NK-92 treated with Interleukin-12 subunit alpha and Interleukin-12 subunit beta, amount 100 ng/mL, for 24 hours (cell line): Measurements from ENCODE around the gene CDK18.
A peak's percentile ranks its signal among the peaks of the same experiment; 100 is the strongest.
"Not testable (repeated sequence)": the region's sequence is repeated elsewhere in the genome, so short reads cannot be mapped to it uniquely, and the experiment has no call there.

Experiments used
- DNase-seq: peaks from one replicate; lab custom pipeline; 2025; lab: John Stamatoyannopoulos, UW

Gene CDK18

GRCh38 chr1:205504311-205505075 is at the start of gene CDK18:
TSS of gene CDK18 (plus strand) at chr1:205504669. CDS start at chr1:205523168, 18,499 bp downstream.
- no peak for DNase-seq

DNA sequence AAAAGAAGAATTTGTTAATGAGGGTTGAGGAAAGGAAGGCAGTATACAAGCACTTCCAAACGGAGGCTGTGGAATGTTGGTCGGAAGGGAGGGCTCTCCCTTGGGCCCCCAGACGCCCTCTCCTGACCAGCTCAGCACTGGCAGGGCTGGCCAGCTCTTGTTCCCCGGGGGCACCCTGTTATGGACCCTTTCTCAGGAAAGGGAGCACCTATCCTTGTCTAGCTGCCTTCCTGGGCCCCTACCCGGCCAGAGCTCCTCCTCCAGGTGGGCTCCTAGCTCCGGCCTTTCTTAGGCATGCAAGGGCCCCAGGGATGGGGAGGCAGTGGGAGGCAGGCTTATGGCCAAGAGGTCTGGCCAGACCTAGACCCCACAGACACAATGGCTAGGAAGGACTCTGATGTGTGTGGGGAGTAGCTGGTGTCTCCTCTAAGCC is 49.5 kb upstream of the CDK18 start:
- DNase-seq = no peak

- DNase-seq = no peak
These were observed 48.7 kb upstream of the CDK18 start, which contains the start of gene BLACAT1 for GRCh38 chr1:205455581-205456382. TSS of gene BLACAT1 (minus strand) at chr1:205456045.

DNA sequence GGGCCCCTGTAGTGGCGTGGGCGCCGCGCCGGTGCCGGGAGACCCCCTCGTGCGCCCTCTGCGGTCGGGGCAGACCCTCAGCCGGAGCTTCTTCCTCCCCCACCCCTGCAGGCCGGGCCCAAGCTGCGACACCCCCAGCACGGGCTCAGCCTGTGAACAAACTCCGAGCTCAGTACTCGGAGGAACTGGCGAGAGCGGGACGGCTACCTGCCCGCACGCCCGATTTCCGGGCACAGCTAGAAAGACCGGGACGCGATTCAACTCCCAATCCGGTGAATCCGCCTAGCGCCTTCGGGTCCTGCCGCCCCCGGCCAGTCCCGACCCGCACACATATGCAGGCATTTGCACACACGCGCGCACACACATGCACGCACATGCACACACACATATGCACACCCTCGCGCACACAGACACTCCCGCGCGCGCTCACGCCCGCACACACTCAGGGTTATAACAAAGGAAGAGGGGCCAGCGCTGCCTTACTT is 48.0 kb upstream of the CDK18 start:
- no peak for DNase-seq

DNA sequence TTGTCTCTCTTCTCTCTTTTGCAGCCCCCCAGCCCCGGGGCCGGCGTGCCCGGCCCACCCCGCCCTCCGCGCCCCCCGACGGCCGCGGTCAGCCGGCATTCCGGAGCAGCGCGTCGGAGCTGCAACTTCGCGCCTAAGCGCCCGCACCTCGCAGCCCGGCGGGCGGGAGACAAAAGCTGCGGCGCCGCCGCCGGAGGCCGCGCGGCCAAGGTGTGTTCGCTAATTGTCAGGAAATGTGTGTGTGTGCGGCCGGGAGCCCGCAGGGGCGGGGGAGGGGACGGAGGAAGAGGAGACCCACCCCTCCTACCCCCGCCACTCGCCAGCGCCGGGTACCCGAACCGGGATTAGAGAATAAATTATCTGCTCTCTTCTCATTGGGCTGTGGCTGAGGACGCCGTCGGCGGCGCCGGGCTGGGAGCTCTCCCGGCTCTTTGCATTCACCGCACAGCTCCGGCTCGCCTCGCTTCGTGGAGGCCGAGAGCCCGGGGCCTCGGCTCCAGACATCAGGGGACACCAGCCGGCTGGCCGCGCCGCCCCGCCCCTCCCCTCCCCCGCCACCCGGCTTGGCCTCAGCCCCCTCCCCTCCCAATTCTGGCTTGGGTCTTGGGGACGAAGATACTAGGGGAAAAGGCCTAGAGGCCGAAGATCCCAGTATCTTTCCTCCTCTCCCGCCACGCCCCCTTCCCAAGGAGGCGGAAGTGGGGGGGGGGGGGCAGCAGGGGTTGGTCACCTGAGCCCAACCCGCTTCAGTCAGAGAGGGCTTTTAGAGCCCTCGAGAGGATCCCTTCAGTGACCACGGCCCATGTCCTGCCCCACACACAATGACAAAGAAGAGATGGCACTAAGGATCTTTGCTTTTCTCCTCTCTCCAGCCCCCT is 47.4 kb upstream of the CDK18 start:
- no peak for DNase-seq

- no peak for DNase-seq
These were observed 45.5 kb upstream of the CDK18 start for GRCh38 chr1:205458777-205459566.

DNA sequence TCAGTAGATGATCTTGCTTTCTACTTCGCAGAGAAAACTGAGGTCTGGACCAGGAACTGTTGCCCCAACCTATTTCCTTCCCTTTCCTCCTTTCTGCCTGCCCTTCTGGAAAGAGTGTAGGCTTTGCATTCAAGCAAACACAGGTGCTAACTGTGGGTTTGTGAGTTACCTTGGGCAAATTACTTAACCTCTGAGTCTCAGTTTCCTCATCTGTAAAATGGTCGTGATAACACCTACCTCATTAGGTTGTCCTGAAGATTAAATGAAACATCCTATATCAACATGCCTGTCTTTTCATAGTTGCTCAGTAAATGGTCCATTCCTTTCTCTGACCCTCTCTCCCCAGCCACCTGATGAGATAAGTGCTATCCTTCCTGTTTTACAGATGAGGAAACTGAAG is 39.1 kb upstream of the CDK18 start:
- DNase-seq = no peak

- no peak for DNase-seq
These were observed 37.8 kb upstream of the CDK18 start for GRCh38 chr1:205466595-205467220.

- no peak for DNase-seq
These were observed 34.3 kb upstream of the CDK18 start for GRCh38 chr1:205470131-205470530.

DNA sequence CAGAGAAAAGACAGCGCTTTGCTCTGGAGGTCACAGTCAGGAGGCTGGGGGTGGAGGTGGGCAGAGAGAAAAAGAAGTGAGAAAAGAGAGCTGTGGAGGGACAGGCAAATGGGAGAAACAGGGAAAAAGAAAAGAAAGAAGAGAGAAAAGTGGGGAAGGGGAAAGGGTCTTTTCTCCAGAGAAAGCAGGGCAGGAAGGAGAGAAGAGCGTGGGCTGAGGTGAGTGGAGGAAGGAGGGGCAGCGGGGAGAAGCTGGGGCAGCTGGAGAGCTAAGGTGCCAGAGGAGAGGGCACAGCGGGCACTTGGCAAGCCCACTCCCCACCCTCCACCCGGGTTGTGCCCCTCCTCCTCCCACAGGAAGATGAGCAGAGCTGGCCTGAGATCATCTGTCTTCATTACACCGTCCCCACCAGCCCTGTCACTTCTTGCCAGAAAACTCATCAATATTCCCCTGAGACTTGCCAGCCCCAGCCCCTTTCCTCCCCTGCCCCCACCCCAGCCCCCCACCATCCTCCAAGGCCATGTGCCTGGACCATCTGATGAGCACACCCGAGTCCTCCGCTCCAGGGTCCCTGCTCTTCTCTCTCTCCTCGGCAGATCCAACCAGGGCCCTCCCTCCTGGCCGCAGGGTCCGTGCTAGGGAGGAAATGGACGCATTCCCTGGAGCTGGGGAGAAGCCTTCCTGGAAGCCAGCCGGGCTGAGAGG is 31.6 kb upstream of the CDK18 start:
- no peak for DNase-seq

GRCh38 chr1:205473475-205473874 is 31.0 kb upstream of the CDK18 start:
- no peak for DNase-seq

DNA sequence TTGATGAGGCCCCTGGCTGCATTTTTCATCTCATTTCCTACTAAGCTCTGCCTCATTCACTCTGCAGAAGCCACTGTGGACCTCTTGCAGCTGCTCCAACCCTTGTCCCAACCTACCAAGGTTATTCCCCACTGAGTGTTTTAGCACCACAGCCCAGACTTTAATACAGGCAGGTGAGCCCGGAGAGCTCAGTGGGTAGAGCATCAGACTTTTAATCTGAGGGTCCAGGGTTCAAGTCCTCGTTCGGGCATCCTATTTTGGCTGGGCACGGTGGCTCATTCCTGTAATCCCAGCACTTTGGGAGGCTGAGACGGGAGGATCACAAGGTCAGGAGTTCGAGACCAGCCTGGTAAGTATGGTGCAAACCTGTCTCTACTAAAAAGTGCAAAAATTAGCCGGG is 30.5 kb upstream of the CDK18 start:
- no peak for DNase-seq

- DNase-seq = no peak
These were observed 29.9 kb upstream of the CDK18 start for GRCh38 chr1:205474571-205474970.

GRCh38 chr1:205475855-205476254 is 28.6 kb upstream of the CDK18 start:
- DNase-seq = no peak

DNA sequence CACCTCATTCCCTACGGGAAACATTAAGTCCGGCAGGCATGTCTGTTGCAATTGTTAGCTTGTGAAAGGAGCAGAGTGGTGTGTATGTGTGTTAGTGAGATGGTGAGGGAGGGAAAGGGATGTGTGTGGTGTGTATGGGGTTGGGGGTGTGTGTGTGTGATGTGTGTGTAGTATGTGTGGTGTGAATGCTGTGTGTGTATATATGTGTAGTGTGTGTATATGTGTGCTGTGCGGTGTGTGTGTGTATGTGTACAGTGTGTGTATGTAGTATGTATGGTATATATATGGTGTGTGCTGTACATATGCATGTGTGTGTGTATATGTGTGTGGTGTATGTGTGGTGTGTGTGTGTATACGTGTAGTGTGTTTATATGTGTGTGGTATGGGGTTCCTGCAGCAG is 27.8 kb upstream of the CDK18 start:
- no peak for DNase-seq

DNA sequence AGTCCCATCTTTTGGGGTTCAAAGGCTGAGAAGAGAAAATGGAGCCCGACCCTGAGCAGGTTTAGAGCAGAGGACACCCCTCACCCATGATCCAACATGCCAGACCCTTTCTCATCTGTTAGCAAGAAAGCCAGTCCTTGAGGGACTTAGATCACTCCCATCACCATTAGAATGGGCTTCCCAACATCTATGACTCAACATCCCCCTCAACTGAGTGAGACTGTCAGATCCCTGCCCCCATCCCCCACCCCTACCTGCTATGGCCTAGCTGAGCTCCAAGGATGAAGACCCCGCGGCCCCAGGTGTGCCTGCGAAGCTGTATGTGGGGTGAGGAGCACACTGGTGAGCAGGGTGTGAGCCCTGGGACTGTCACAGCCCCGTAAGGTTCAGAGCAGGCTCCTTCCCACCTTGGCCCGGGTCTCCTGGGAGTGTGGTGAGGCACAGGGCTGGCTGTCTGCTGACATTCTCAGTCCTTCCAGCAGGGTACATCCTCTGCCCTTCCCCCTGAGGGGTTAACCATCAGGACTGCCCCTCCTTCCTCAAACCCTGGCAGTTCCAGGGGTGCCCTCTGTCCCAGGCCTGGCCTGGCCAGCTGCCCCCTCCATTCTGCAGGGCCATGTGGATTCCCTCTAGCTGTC is 27.2 kb upstream of the CDK18 start:
- no peak for DNase-seq

DNA sequence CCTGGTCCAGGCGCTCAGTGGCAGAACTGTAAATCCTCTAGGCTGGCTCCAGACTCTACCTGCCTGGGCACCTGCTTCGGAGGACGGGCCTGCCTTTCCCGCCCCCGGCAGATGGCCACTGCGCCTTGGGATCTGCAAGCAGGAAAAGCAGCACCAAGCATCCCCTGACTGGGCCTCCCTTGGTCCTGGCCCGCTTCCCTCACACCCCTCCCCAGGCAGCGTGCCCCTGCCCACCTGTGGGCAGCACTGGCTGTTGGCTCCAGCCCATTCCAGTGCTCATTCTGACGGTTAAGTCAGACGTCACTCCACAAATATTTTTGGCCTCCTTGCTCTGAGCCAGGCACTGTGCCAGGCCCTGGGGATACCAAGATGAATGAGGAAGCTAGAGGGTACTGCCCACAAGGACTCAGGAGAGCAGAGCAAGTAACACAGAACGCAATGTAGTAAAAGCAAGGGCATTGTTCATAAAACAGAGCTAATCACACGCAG is 26.7 kb upstream of the CDK18 start:
- no peak for DNase-seq

- not testable (repeated sequence) for DNase-seq
These were observed 25.5 kb upstream of the CDK18 start for GRCh38 chr1:205478985-205479384.

- peak; percentile 80 for DNase-seq
These were observed 24.0 kb upstream of the CDK18 start for GRCh38 chr1:205480349-205480985.
